Left lung (tissue), 10 donors: Measurements from ENCODE around the gene KLHDC3. TPM values are rescaled to one million over a fixed set of nuclear protein-coding genes. Genes with fewer than 3 reads are reported as not detected.

Experiments used
- ATAC-seq: fragments of 200-7000 bp; cut with Tn5 transposase; one replicate; pipeline ENCODE4 v1.9.1; 2020; ENCODE audit warnings: moderate library complexity
- DNase-seq, 4 donors: peaks; one replicate each; pipeline ENCODE4 v3.0.0-alpha.2; 2013 to 2020
- H3K27ac ChIP-seq, 2 donors: fragments of 200-600 bp; sonication (generic) in 1 of 2; one replicate each; pipeline versions ENCODE4 v1.5.0 to v1.8.0; 2020 to 2021
- H3K27me3 ChIP-seq, 2 donors: fragments of 200-600 bp; sonication (generic) in 1 of 2; one replicate each; pipeline versions ENCODE4 v1.5.0 to v1.8.0; 2020 to 2021
- H3K36me3 ChIP-seq, 2 donors: fragments of 200-600 bp; sonication (generic) in 1 of 2; one replicate each; pipeline versions ENCODE4 v1.5.0 to v1.8.0; 2020 to 2021
- H3K4me1 ChIP-seq, 2 donors: fragments of 200-600 bp; one replicate each; pipeline ENCODE4 v1.8.0; 2021
- H3K4me3 ChIP-seq, 2 donors: fragments of 200-600 bp; sonication (generic) in 1 of 2; one replicate each; pipeline versions ENCODE4 v1.5.0 to v1.8.0; 2020 to 2021; ENCODE audit warnings: mild to moderate bottlenecking in 1 of 2
- H3K9me3 ChIP-seq, 2 donors: fragments of 200-600 bp; sonication (generic) in 1 of 2; one replicate each; pipeline versions ENCODE4 v1.5.0 to v1.8.0; 2020 to 2021
- CTCF ChIP-seq, 2 donors: fragments of 200-600 bp; sonication (generic) in 1 of 2; IDR thresholded peaks; one replicate each; pipeline versions ENCODE4 v1.5.0 to v1.8.0; 2021; ENCODE audit warnings: antibody characterized with exemption in 2 of 2
- intact Hi-C, 2 donors: fragments of 100-400 bp; cut with DNase I; formaldehyde crosslinking; loops; one replicate each; pipeline versions ENCODE4 v1.11.2 to v1.14.2; 2022
- polyA plus RNA-seq, 6 donors: library from polyadenylated mRNA; unstranded; fragments of 120-200 nt; gene quantifications; one replicate each; pipeline ENCODE4 v1.2.1, GENCODE V29; 2013; ENCODE audit not compliant: insufficient read length in 6 of 6
- total RNA-seq, 2 donors: library from RNA; stranded (reverse); fragmentation: NEBNext Ultra II Directional; extraction: Animal tissue kit (Norgen Biotek cat#: 25700); gene quantifications; one replicate each; pipeline ENCODE4 v1.2.1, GENCODE V29; 2021
- donor health status: DM: no; HTN: yes; CAD: no.
- donor health status: DM: no; HTN: no; CAD: no.

KLHDC3 gene
- total and polyA plus RNA-seq, 8 donors: 50.5 to 110 (median 97.1) TPM

- peak; percentile 90 to 98 (median 94) for DNase-seq
- intact Hi-C loops: no loop called here
- Histone ChIP-seq H3K9me3 (no peaks in the 10 kb centered on the region), H3K4me3 (peak within 1 kb of the TSS; percentile 75 to 89), H3K4me1 (peaks cover 16 to 36% of the 10 kb centered on the region in 2 donors), H3K27me3 (no peaks in the 10 kb centered on the region), H3K27ac (peak within 1 kb of the TSS; percentile 90 to 95), H3K36me3 (peaks cover 0 to 54% of the 10 kb centered on the region in 2 donors)
- no peak for TF ChIP-seq CTCF (IDR thresholded peaks at IDR 0.05)
- peak; percentile 97 for ATAC-seq
Observed at GRCh38 chr6:43053545-43054205, 39.6 kb downstream of the KLHDC3 start, which contains the start of gene CUL7. Gene CUL7, minus strand, starts transcription at chr6:43053851. Its CDS starts 1,063 bp downstream, at chr6:43052788.

GRCh38 chr6:43054206-43054943 is 40.3 kb downstream of the KLHDC3 start:
- intact Hi-C loops: no loop called here
- H3K36me3 ChIP-seq: peaks cover 0 to 47% of the 10 kb centered on the region in 2 donors
- peaks cover 18 to 39% of the 10 kb centered on the region in 2 donors for H3K4me1 ChIP-seq
- no peaks in the 10 kb centered on the region for H3K9me3 ChIP-seq
- ATAC-seq (no peak), DNase-seq (no peak)
- peak overlapping the region; percentile 90 to 95 for H3K27ac ChIP-seq
- no peaks in the 10 kb centered on the region for H3K27me3 ChIP-seq
- no peak for TF ChIP-seq CTCF (IDR thresholded peaks at IDR 0.05)
- peak overlapping the region; percentile 75 to 89 for H3K4me3 ChIP-seq

GRCh38 chr6:43055966-43056365 is 41.9 kb downstream of the KLHDC3 start:
- TF ChIP-seq CTCF (IDR thresholded peaks at IDR 0.05): no peak
- no peaks in the 10 kb centered on the region for H3K9me3 ChIP-seq
- no peak overlapping the region for H3K27ac ChIP-seq
- intact Hi-C loops: no loop called here
- peaks cover 0 to 35% of the 10 kb centered on the region in 2 donors for H3K36me3 ChIP-seq
- no peaks in the 10 kb centered on the region for H3K27me3 ChIP-seq
- H3K4me1 ChIP-seq: peaks cover 23 to 52% of the 10 kb centered on the region in 2 donors
- no peak overlapping the region for H3K4me3 ChIP-seq
- DNase-seq: no peak
- ATAC-seq: no peak

- intact Hi-C loops: no loop called here
- no peaks in the 10 kb centered on the region for H3K9me3 ChIP-seq
- no peaks in the 10 kb centered on the region for H3K27me3 ChIP-seq
- TF ChIP-seq CTCF (IDR thresholded peaks at IDR 0.05): no peak
- ATAC-seq (no peak), DNase-seq (no peak)
- H3K27ac ChIP-seq: peak overlapping the region in 1 of 2 donors; percentile 86
- peaks cover 15 to 37% of the 10 kb centered on the region in 2 donors for H3K4me1 ChIP-seq
- peaks cover 0 to 42% of the 10 kb centered on the region in 2 donors for H3K36me3 ChIP-seq
- peak overlapping the region; percentile 78 to 83 for H3K4me3 ChIP-seq
Observed at GRCh38 chr6:43058531-43058930, 44.5 kb downstream of the KLHDC3 start.
